Immature natural killer cell (primary cell): ENCODE measurements around the gene CYBA. TPM values are rescaled to one million over a fixed set of nuclear protein-coding genes. Genes with fewer than 3 reads are reported as not detected.

ENCODE experiments used
- DNase-seq, 3 donors: peaks; one replicate each; pipeline ENCODE4 v3.0.0; 2022; ENCODE audit warnings: mixed read lengths in 1 of 3
- H3K27ac Mint-ChIP-seq, 6 donors: one replicate each; pipeline ENCODE4 v1.8.0; 2020; ENCODE audit warnings: mixed read lengths in 6 of 6, mild to moderate bottlenecking in 5 of 6, inconsistent platforms in 4 of 6, moderate library complexity in 3 of 6
- H3K27me3 Mint-ChIP-seq, 3 donors: one replicate each; pipeline ENCODE4 v1.8.0; 2020 to 2021; ENCODE audit warnings: low read depth in 3 of 3, mild to moderate bottlenecking in 3 of 3, mixed read lengths in 3 of 3, moderate library complexity in 3 of 3, inconsistent platforms in 1 of 3
- H3K36me3 Mint-ChIP-seq, 3 donors: one replicate each; pipeline ENCODE4 v1.8.0; 2020; ENCODE audit warnings: mixed read lengths in 3 of 3, inconsistent platforms in 2 of 3, mild to moderate bottlenecking in 2 of 3
- H3K4me1 Mint-ChIP-seq, 2 donors: one replicate each; pipeline ENCODE4 v1.8.0; 2020; ENCODE audit warnings: inconsistent platforms in 2 of 2, mild to moderate bottlenecking in 2 of 2, mixed read lengths in 2 of 2, moderate library complexity in 1 of 2
- H3K4me3 Mint-ChIP-seq, 5 donors: one replicate each; pipeline ENCODE4 v1.8.0; 2020; ENCODE audit warnings: mild to moderate bottlenecking in 5 of 5, mixed read lengths in 5 of 5, inconsistent platforms in 3 of 5, moderate library complexity in 3 of 5
- H3K9me3 Mint-ChIP-seq, 6 donors: one replicate each; pipeline ENCODE4 v1.8.0; 2020; ENCODE audit warnings: mild to moderate bottlenecking in 6 of 6, mixed read lengths in 6 of 6, inconsistent platforms in 4 of 6, moderate library complexity in 3 of 6
- polyA plus RNA-seq, 3 donors: library from polyadenylated mRNA; unstranded; fragments of 300-500 nt; fragmentation: Illumina TruSeq; gene quantifications; one replicate each; pipeline ENCODE4 v1.2.3, GENCODE V29; 2021

CYBA gene
- polyA plus RNA-seq, 3 donors from 2014 or later = 2,079 to 2,787 (median 2,690) TPM

DNA sequence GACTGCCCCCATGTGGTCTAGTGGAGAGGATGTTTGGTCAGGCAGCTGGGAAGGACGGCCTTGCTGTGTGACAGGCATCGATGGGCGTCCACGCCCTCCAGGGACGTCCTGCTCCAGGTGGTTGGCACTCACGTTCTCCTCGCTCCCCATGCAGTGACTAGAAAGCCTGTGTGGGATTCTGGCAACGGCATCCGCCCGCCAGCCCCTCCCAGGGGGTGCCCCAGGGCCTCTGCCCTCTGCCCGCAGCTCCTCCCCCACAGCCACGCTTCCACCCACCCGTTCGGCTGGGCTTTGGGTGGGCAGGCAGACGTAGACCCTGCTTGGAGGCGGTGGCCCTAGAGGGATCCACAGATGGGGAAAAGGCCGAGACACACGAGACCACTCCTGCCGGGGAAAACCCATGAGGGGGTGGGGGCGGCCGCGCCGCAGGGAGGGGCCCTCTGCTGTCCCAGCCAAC lies 17.1 kb downstream of the CYBA start:
- H3K27me3 Mint-ChIP-seq = peaks cover 26 to 41% (median 31%) of the 10 kb centered on the region in 3 donors
- peak in 1 of 3 donors; percentile 80 for DNase-seq
- peaks cover 4 to 7% (median 4%) of the 10 kb centered on the region in 3 donors for H3K36me3 Mint-ChIP-seq
- peaks cover 0 to 8% (median 6%) of the 10 kb centered on the region in 6 donors for H3K9me3 Mint-ChIP-seq
- peaks cover 26 to 33% of the 10 kb centered on the region in 2 donors for H3K4me1 Mint-ChIP-seq
- H3K4me3 Mint-ChIP-seq = peak overlapping the region; percentile 75 to 83 (median 80)
- peak overlapping the region; percentile 82 to 97 (median 92) for H3K27ac Mint-ChIP-seq

DNA sequence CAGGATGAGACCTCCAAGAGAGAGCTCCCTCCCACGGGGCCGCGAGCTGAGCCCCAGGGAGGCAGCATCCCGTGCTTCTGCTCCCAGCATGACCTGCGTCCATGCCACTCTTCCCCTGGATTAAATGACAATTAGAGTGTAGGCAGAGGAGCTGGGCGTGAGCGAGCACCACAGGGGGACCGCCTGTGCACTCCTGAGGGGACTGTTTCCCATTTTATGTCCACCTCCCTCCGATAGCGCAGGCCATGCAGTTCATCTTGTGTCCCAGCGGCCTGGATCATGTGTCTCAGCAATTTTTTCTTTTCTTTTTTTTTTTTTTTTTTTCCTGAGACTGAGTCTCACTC lies 18.3 kb downstream of the CYBA start:
- H3K27ac Mint-ChIP-seq = peak overlapping the region; percentile 55 to 97 (median 89)
- H3K4me3 Mint-ChIP-seq = peak overlapping the region in 2 of 5 donors; percentile 13 to 40
- peaks cover 21 to 31% (median 21%) of the 10 kb centered on the region in 3 donors for H3K27me3 Mint-ChIP-seq
- H3K9me3 Mint-ChIP-seq = peaks cover 0 to 6% (median 4%) of the 10 kb centered on the region in 6 donors
- DNase-seq = no peak
- peaks cover 21 to 23% of the 10 kb centered on the region in 2 donors for H3K4me1 Mint-ChIP-seq
- H3K36me3 Mint-ChIP-seq = peaks cover 4 to 10% (median 4%) of the 10 kb centered on the region in 3 donors

DNA sequence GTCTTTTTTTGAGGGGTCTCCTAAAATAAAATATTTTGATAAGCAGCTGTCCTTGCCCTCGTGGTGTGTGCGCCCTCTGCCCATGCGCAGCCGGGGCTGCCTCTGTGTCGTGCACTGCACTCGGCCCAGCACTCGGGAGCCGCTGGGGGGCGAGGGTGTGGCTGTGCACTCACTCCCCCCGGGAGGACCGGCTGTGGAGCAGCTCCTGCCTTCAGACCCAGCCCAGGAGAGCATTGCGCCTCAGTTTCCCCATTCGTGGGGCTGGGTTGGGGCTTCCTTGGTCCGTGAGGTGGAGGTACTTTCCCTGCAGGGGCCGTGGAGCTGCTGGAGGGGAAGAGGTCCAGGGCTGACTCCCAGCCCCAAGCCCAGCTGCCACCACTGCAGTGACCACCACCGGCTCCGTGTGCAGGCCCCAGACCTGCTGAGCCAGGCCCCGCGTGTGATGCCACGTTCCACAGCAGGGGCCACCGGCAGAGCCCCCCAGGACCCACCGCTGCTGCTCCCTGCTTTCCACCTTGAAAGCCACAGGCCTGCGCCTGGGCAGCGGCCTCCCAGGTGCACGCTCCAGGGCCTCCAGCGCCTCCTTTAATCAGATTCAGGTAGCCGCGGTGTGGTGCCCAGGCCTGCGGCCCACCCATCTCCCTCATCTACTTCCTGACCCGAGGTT lies 18.8 kb downstream of the CYBA start:
- peaks cover 16 to 18% of the 10 kb centered on the region in 2 donors for H3K4me1 Mint-ChIP-seq
- peak overlapping the region; percentile 55 to 97 (median 90) for H3K27ac Mint-ChIP-seq
- DNase-seq = no peak
- peak overlapping the region in 3 of 5 donors; percentile 42 to 49 (median 46) for H3K4me3 Mint-ChIP-seq
- H3K36me3 Mint-ChIP-seq = peaks cover under 1 to 12% (median 4%) of the 10 kb centered on the region in 3 donors
- H3K9me3 Mint-ChIP-seq = peaks cover 0 to 1% (median under 1%) of the 10 kb centered on the region in 6 donors
- peaks cover 16 to 26% (median 16%) of the 10 kb centered on the region in 3 donors for H3K27me3 Mint-ChIP-seq

DNA sequence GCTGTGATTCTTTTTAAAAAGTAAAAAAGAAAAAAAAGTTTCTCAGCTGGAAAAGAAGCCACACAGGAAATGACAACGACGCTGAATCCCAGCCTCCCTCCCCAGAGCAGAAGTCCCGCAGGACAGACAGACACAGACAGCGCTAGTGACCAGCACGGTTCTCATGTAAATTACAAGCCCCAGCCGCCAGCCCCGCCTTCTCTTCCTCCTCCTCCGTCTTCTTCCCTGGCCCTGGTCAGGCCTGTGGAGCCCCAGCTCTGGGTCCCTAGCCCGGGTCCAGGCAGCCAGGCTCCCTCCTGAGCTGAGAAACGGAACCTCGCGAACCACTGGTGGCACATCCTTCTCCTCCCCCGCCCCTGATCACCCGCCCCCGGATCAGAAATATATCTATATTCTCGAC lies 19.5 kb downstream of the CYBA start:
- Mint-ChIP-seq H3K27me3 (peaks cover 14 to 21% (median 14%) of the 10 kb centered on the region in 3 donors), H3K27ac (peak overlapping the region; percentile 27 to 92 (median 70)), H3K4me3 (peak overlapping the region in 3 of 5 donors; percentile 42 to 49 (median 46)), H3K4me1 (peaks cover 12 to 15% of the 10 kb centered on the region in 2 donors), H3K36me3 (peaks cover under 1 to 18% (median 9%) of the 10 kb centered on the region in 3 donors), H3K9me3 (no peaks in the 10 kb centered on the region)
- no peak for DNase-seq

DNA sequence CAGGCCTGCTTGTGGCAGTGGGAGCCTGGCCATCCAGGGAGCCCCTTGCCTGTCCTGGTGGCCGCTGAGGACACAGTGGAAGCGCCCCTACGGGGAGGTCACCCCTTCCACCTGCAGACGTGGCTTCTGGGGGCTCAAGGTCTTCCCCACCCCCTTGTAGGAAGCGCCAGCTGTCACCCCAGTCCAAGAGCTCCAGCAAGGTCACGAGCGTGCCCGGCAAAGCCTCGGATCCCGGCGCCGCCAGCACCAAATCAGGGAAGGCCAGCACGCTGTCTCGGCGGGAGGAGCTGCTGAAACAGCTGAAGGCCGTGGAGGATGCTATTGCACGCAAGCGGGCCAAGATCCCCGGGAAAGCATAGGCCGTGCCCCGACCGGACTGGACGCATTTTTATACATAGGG lies 19.9 kb downstream of the CYBA start:
- Mint-ChIP-seq H3K27ac (peak overlapping the region in 3 of 6 donors; percentile 59 to 92 (median 87)), H3K36me3 (peaks cover 3 to 21% (median 13%) of the 10 kb centered on the region in 3 donors), H3K4me1 (peaks cover 7 to 11% of the 10 kb centered on the region in 2 donors), H3K27me3 (peaks cover 10 to 18% (median 10%) of the 10 kb centered on the region in 3 donors), H3K9me3 (no peaks in the 10 kb centered on the region), H3K4me3 (no peak overlapping the region)
- DNase-seq = no peak

DNA sequence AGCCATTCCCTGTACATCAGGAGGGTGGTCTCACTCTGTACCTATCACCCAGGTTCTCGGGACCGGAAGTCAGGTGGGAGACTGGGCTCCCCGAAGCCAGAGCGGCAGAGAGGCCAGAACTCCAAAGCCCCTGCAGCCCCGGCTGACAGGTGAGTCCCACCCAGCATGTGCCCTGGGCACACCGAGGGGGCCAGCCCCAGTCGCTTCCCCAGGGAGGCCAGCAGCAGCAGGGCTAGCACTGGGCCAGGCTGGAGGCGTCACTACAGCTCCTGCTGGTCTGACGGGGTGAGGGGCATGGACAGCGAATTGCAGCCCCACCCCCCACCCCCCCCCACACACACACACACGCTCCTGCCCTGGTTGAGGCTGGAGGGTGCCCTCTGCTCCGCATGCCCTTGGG lies 20.4 kb downstream of the CYBA start:
- H3K9me3 Mint-ChIP-seq = no peaks in the 10 kb centered on the region
- H3K27me3 Mint-ChIP-seq = peaks cover 8 to 17% (median 10%) of the 10 kb centered on the region in 3 donors
- peaks cover 4 to 8% of the 10 kb centered on the region in 2 donors for H3K4me1 Mint-ChIP-seq
- H3K27ac Mint-ChIP-seq = peak overlapping the region in 3 of 6 donors; percentile 49 to 71 (median 70)
- DNase-seq = no peak
- H3K4me3 Mint-ChIP-seq = no peak overlapping the region
- peaks cover 3 to 21% (median 13%) of the 10 kb centered on the region in 3 donors for H3K36me3 Mint-ChIP-seq

DNA sequence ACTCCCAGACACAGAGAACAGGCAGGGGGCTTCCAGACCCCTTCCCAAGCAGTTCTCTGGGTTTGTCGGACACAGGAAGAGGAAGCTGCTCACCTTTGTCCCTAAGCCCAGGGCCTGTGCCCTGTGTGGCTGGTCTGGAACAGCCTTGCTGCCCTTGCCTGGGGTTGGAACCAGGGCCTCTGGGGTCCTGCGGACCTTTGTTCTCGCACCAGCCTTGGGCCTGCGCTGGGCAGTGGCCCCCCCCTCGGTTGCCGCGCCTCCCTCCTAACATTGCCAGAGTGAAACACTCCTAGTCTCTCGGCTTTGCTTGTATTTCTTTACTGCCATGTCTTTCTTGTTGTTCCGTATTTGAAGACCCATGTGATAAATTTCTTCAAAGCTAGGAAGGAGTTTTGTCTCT lies 21.0 kb downstream of the CYBA start:
- Mint-ChIP-seq H3K27me3 (peaks cover 8 to 12% (median 10%) of the 10 kb centered on the region in 3 donors), H3K4me3 (no peak overlapping the region), H3K36me3 (peaks cover 3 to 21% (median 13%) of the 10 kb centered on the region in 3 donors), H3K27ac (peak overlapping the region in 4 of 6 donors; percentile 67 to 75 (median 70)), H3K9me3 (no peaks in the 10 kb centered on the region), H3K4me1 (peaks cover 0 to 5% of the 10 kb centered on the region in 2 donors)
- no peak for DNase-seq

DNA sequence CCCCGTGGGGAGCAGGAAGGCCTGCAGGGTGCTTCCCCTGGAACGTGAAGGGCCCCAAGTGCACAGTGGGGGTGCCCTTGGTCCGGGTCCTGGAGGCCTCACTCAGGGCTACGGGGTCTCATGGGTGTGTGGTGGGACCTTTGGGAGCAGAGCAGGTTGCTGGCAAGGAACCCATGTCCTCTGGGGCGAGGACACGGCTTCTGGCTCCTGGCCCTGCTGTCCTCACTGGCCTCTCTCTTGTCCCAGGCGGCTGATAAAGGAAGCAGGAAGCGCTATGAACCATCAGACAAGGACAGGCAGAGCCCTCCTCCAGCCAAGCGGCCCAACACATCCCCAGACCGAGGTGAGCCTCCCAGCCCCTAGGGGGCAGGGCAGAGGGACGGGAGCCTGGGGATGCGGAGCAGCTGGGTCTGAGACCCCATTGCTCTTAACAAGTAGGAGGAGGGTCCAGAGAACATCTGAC lies 22.3 kb downstream of the CYBA start:
- Mint-ChIP-seq H3K4me1 (peaks cover 0 to 4% of the 10 kb centered on the region in 2 donors), H3K9me3 (no peaks in the 10 kb centered on the region), H3K4me3 (no peak overlapping the region), H3K27ac (peak overlapping the region in 4 of 6 donors; percentile 9 to 40 (median 36)), H3K36me3 (peaks cover 3 to 24% (median 13%) of the 10 kb centered on the region in 3 donors), H3K27me3 (peaks cover under 1 to 6% (median 2%) of the 10 kb centered on the region in 3 donors)
- DNase-seq = no peak

DNA sequence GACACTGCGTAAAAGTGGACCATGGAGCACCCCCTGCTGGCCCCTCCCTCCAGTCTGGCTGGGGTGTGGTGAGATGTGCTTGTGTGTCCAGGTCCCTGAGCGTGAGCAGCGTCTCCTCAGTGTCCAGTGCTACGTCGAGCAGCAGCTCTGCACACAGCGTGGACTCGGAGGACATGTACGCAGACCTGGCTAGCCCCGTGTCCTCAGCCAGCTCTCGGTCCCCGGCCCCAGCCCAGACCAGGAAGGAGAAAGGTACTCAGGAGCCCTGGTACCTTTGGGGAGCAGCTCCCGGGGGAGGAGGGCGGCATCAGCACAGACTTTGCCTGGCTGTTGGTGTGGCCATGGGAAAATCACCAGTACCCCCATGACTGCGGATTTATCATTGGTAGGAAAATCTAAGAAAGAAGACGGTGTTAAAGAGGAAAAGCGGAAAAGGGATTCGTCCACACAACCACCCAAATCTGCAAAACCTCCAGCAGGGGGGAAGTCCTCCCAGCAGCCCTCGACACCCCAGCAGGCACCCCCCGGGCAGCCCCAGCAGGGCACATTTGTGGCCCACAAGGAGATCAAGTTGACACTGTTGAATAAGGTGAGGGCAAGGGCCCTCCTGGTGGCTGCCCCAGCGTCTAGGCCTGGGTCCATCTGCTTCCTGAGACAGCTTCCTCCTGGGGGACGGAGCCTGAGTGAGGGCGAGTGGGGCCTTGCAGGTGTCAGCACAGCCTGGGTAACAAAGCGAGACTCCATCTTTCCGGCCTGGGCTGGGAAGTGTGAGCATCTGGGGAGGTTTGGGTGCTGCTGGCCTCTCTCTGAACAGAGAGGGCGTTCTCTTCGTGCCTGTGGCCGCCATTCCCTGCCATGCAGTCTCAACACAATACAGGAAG lies 23.1 kb downstream of the CYBA start:
- H3K36me3 Mint-ChIP-seq = peaks cover 3 to 30% (median 13%) of the 10 kb centered on the region in 3 donors
- DNase-seq = no peak
- peaks cover 0 to 8% (median 2%) of the 10 kb centered on the region in 3 donors for H3K27me3 Mint-ChIP-seq
- no peak overlapping the region for H3K4me3 Mint-ChIP-seq
- H3K4me1 Mint-ChIP-seq = peaks cover 0 to 3% of the 10 kb centered on the region in 2 donors
- no peaks in the 10 kb centered on the region for H3K9me3 Mint-ChIP-seq
- peak overlapping the region in 4 of 6 donors; percentile 22 to 53 (median 32) for H3K27ac Mint-ChIP-seq

DNA sequence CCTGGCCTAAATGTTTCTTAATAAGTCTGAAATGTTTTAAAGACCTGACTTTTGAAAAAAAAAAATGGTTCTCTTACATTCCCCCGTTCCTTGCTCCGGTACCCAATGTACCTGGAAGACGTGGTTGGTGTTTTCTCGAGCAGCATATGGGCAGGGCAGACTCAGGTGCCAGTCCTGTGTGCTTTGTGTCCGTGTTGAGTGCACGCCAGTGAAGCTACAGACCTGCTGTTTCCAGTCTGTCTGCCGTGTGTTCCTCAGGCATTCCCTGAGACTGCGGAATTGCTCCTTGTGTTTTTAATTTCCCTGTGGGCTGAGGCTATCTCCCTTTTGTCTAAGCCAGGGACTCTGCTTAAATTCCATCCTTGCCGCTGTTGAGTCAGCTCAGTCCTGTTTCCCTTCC lies 24.2 kb downstream of the CYBA start:
- no peak for DNase-seq
- Mint-ChIP-seq H3K4me3 (no peak overlapping the region), H3K36me3 (peaks cover 3 to 30% (median 13%) of the 10 kb centered on the region in 3 donors), H3K9me3 (no peaks in the 10 kb centered on the region), H3K4me1 (peaks cover 0 to 5% of the 10 kb centered on the region in 2 donors), H3K27ac (peak overlapping the region in 4 of 6 donors; percentile 3 to 71 (median 61)), H3K27me3 (peaks cover 1 to 5% (median 2%) of the 10 kb centered on the region in 3 donors)

DNA sequence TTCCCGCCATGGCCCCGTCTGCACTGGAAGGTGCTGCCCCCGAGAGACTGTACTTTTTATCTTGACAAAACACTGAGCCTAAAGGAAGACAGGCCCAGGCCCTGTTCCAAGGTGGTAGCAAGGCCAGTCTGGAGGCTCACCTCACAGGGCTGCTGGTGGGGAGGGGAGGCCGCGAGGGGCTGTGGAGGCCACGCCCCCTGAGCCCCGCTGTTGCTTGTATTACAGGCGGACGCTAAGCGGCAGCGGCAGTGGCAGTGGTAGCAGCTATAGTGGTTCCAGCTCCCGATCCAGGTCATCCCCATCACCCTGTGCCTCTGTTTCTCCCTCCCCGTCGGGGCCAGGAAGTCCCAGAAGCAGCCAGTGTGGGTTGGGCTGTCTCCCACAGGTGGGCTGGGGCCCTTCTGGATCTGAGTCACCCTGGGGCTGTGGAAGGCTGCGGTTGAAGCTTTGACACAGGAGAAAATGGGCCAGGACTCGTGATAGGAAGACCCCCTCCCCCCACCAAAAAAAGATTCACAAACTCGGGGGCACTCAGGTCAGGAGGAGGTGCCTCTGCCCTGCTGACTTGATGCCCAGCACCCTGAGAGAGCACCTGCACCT lies 25.8 kb downstream of the CYBA start:
- Mint-ChIP-seq H3K27ac (no peak overlapping the region), H3K36me3 (peaks cover 3 to 23% (median 9%) of the 10 kb centered on the region in 3 donors), H3K9me3 (no peaks in the 10 kb centered on the region), H3K4me1 (peaks cover 10 to 19% of the 10 kb centered on the region in 2 donors), H3K27me3 (peaks cover 11 to 14% (median 12%) of the 10 kb centered on the region in 3 donors), H3K4me3 (no peak overlapping the region)
- DNase-seq = no peak

DNA sequence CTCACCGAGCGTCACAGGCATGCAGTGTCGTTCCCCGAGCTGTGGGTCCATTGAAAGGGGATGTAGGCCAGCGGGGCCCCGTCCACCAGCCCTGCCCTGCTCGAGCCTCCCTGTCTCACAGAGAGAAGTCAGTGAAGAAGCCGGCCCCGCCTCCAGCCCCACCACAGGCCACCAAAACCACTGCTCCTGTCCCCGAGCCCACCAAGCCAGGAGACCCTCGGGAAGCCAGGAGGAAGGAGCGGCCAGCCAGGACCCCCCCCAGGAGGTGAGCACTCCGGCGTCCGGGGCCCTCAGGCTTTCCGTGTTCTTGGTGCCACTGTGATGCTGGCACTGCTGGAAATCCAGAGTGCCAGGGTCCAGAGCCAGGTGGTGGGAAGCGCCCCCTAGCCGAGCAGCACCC lies 26.4 kb downstream of the CYBA start:
- Mint-ChIP-seq H3K4me3 (no peak overlapping the region), H3K4me1 (peaks cover 16 to 25% of the 10 kb centered on the region in 2 donors), H3K27ac (peak overlapping the region in 1 of 6 donors; percentile 49), H3K36me3 (peaks cover 3 to 27% (median 9%) of the 10 kb centered on the region in 3 donors), H3K9me3 (no peaks in the 10 kb centered on the region), H3K27me3 (peaks cover 17 to 20% (median 17%) of the 10 kb centered on the region in 3 donors)
- DNase-seq = no peak

DNA sequence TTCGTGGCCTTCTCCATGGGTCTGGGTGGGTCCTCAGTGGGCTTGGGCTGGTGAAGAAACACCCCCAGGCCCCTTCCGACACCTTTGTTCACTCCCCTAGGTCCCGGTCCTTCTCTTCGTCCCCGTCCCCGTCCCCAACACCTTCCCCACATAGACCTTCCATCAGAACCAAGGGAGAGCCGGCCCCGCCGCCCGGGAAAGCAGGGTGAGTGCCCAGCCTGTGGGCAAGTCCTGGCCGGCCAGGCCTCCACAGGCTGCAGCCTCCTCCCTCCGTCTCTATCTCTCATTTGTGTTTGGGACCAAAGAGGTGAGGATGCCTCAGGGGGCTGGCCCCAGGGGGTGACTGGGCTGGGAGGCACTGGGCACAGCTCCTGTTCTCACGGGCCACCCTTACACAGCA lies 27.0 kb downstream of the CYBA start:
- Mint-ChIP-seq H3K27me3 (peaks cover 17 to 24% (median 20%) of the 10 kb centered on the region in 3 donors), H3K9me3 (no peaks in the 10 kb centered on the region), H3K4me1 (peaks cover 22 to 31% of the 10 kb centered on the region in 2 donors), H3K27ac (peak overlapping the region; percentile 34 to 90 (median 66)), H3K36me3 (peaks cover 3 to 28% (median 9%) of the 10 kb centered on the region in 3 donors), H3K4me3 (no peak overlapping the region)
- no peak for DNase-seq
